ENCODE results near the gene CLEC4M. TPM values are rescaled to one million over a fixed set of nuclear protein-coding genes. Genes with fewer than 3 reads are reported as not detected.
"Not testable (repeated sequence)": the region's sequence is repeated elsewhere in the genome, so short reads cannot be mapped to it uniquely, and the experiment has no call there.

The CLEC4M gene
- total RNA-seq, 1 experiment from 2014 or later, result not detected

DNA sequence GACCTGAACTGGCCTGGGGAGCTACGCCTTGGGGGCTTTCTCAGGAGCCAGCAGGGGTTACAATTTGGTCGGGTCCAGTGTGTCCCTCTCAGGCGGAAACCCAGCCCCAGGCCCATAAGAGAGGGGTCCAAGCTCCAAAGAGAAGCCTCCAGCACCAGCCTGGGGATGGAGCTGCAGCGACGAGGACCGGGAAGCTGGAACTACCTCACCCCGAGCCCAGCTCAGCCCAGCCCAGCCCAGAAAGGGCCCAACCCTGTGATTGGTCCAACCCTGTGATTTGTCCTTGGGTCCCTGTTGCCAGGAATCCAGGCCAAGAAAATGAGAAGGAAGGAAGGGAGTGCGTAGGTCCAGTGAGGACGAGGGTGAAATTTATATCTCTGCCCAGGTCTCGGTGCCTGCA, 24.1 kb downstream of the CLEC4M start:
- H3K9me3 ChIP-seq, result peaks cover 10% of the 10 kb centered on the region; the same call in 1 of the 2 replicates

DNA sequence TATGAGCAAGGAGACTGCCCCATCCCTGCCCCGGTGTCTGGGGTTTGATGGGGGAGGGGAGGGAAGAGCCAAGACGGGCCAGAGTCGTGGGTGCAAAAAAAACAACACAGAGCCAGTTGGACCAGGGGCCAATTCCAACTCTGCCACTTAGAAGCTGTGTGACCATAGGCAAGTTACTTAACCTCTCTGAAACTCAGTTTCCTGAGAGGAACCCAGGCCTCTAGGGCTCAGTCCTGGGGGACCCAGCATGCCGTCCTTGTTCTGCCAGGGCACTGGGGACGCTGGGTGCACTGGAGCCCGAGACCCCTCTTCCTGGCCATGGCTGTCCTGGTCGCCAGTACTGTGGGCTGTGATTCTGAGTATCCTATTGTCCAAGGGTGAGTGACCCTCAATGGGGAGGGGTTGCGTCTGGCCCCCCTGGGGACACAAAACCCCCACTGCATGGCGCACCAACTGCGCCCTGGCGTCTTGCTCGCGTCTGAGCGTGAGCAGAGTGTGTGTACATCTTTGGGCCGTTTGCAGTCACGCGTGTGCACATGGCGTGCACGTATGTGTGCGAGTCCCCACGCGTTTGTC, 24.6 kb downstream of the CLEC4M start:
- no peaks in the 10 kb centered on the region for H3K36me3 ChIP-seq
- no peak overlapping the region for H3K4me3 ChIP-seq
- DNase-seq, result no peak
- H3K9me3 ChIP-seq, result peaks cover 10% of the 10 kb centered on the region; the same call in 1 of the 2 replicates
- H3K27me3 ChIP-seq, result peaks cover 80% of the 10 kb centered on the region

More for the DNA sequence above, 24.1 kb downstream of the CLEC4M start:
- H3K36me3 ChIP-seq, result no peaks in the 10 kb centered on the region
- DNase-seq, result peak; percentile 39
- H3K27me3 ChIP-seq, result peaks cover 81% of the 10 kb centered on the region
- no peak overlapping the region for H3K4me3 ChIP-seq

DNA sequence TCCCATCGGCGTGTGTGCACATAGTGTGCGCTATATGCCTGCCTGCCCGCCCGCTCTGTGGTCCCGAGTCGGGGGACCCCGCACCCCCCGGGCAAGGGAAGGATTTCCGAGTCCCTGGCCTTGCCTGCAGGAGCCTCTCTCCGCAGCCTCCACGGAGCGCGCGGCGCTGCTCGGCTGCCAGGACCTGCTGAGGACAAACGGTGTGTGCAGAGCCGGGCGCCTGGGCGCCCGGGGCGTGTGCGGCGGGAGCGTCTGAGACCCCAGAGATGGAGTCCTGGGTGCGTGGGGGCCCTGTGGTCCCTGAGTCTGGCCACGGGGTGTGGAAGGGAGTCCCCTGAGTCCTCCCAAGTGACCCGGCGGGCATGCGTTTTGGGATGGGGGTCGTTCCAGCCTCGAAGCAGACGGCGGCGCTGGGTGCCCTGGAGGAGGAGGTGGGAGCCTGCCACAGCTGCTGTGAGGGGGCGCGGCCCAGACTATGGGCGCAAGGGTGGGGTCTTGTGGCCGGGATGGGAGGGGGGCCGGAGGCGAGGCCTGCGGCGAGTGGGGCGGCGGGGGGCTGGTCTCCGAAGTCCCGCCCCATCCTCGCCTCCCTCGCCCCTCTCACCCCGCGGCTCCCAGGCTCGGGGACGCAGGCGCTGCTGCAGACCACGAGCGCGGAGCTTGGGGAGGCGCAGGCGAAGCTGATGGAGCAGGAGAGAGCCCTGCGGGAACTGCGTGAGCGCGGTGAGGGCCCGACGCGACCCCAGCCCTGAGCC, 25.3 kb downstream of the CLEC4M start:
- H3K4me3 ChIP-seq, result no peak overlapping the region
- H3K9me3 ChIP-seq, result peaks cover 10% of the 10 kb centered on the region; the same call in 1 of the 2 replicates
- DNase-seq, result no peak
- no peaks in the 10 kb centered on the region for H3K36me3 ChIP-seq
- peaks cover 76% of the 10 kb centered on the region for H3K27me3 ChIP-seq

DNA sequence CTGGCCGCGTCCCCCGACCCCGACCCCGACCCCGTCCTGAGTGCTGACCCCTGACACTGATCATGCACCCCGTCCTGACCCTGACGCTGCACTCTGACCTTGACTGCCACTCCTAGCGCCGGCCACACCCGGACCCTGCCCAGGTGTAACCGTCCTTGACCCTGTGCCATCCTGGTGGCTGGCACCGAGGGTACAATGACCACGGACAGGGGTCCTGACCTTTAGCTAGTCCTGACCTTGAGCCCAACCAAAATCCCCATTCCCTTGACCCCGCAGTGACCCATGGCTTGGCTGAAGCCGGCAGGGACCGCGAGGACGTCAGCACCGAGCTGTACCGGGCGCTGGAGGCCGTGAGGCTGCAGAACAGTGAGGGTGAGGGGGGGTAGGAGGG, 25.9 kb downstream of the CLEC4M start:
- no peaks in the 10 kb centered on the region for H3K36me3 ChIP-seq
- no peak for DNase-seq
- H3K27me3 ChIP-seq, result peaks cover 75% of the 10 kb centered on the region
- H3K9me3 ChIP-seq, result peaks cover 15% of the 10 kb centered on the region
- no peak overlapping the region for H3K4me3 ChIP-seq

DNA sequence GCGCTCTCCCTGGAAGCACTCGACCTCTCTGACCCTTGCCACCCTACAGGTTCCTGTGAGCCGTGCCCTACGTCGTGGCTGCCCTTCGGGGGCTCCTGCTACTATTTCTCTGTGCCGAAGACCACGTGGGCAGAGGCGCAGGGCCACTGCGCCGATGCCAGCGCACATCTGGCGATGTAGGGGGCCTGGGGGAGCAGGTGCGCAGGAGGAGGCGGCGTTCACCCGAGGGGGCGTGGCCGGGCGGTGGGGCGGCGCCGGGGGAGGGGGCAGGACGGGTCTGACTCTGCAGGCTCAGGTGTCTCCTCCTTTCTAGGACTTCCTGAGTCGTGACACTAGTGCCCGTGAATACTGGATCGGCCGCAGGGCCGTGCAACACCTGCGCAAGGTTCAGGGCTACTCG, 26.4 kb downstream of the CLEC4M start:
- H3K9me3 ChIP-seq, result peaks cover 18% of the 10 kb centered on the region
- no peak for DNase-seq

DNA sequence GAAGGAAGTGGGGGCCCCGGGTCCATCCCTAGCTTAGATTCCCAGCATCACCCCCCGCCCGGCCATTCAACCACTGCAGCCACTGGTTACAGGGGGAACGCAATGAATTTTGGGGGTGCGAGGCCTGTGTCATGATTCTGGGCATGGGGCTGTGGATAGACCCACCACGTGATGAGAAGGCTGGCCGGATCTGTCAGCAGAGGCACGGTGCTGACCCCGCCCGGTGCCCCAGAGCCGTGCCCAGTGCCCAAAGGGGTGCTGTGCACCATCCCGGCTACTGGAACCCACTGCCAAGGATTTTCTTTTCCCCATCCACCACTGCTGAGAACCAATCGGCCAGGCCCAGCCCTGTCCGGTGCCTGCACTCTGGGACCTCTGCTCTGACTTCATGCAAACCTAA, 27.4 kb downstream of the CLEC4M start:
- H3K36me3 ChIP-seq, result no peaks in the 10 kb centered on the region
- DNase-seq, result no peak
- H3K4me3 ChIP-seq, result no peak overlapping the region
- peaks cover 10% of the 10 kb centered on the region for H3K9me3 ChIP-seq
- H3K27me3 ChIP-seq, result peaks cover 68% of the 10 kb centered on the region

More for the DNA sequence above, 26.4 kb downstream of the CLEC4M start:
- no peak overlapping the region for H3K4me3 ChIP-seq
- H3K27me3 ChIP-seq, result peaks cover 75% of the 10 kb centered on the region
- no peaks in the 10 kb centered on the region for H3K36me3 ChIP-seq

DNA sequence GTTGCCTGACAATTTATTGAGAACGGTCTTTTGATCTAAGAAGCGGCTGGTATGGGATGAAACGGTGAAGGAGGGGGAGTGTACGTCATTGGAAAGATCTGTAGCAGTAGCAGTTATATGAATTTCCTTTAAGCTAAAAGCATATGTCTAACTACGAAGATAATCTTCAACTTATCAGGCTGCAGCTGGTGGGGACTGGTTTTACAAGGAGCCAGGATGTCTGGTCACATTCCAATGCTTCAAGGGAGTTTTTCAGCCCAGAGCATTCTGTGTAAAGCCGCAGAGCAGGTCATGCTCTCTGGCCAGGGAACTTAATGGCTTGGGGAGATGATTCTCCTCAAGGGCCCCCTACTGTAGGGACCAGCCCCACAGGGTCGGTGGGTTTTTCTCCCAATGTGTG, 29.2 kb downstream of the CLEC4M start:
- no peak for DNase-seq
- H3K9me3 ChIP-seq, result peaks cover 10% of the 10 kb centered on the region; the same call in 1 of the 2 replicates
- no peaks in the 10 kb centered on the region for H3K36me3 ChIP-seq
- peaks cover 60% of the 10 kb centered on the region for H3K27me3 ChIP-seq
- H3K4me3 ChIP-seq, result no peak overlapping the region

DNA sequence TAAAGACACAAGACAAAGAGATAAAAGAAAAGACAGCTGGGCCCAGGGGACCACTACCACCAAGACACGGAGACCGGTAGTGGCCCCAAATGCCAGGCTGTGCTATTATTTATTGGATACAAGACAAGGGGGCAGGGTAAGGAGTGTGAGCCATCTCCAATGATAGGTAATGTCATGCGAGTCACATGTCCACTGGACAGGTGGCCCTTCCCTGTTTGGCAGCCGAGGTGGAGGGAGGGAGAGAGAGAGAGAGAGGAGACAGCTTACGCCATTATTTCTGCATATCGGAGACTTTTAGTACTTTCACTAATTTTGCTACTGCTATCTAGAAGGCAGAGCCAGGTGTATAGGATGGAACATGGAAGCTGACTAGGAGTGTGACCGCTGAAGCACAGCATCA, 29.7 kb downstream of the CLEC4M start:
- not testable (repeated sequence) for H3K36me3 ChIP-seq, H3K9me3 ChIP-seq, DNase-seq, H3K4me3 ChIP-seq
- H3K27me3 ChIP-seq, result peaks cover 60% of the 10 kb centered on the region

DNA sequence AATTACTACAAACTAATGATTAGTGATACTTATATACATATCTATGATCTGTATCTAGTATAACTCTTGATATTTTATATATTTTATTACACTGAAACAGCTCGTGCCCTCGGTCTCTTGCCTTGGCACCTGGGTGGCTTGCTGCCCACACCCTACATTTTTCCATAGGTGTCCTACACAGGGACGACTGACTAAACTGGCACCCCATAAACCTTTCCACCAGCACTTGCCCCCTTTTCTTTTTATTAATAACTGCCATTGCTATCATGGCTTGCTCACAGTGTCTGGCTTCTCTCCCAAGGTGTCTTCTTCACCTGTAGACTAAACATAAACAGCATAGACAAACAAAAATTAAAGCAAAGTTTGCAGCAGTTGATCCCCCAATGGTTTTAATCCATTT, 30.4 kb downstream of the CLEC4M start:
- peaks cover 60% of the 10 kb centered on the region for H3K27me3 ChIP-seq
- H3K9me3 ChIP-seq, result peaks cover 12% of the 10 kb centered on the region; the same call in 1 of the 2 replicates
- no peaks in the 10 kb centered on the region for H3K36me3 ChIP-seq
- H3K4me3 ChIP-seq, result no peak overlapping the region
- DNase-seq, result no peak

DNA sequence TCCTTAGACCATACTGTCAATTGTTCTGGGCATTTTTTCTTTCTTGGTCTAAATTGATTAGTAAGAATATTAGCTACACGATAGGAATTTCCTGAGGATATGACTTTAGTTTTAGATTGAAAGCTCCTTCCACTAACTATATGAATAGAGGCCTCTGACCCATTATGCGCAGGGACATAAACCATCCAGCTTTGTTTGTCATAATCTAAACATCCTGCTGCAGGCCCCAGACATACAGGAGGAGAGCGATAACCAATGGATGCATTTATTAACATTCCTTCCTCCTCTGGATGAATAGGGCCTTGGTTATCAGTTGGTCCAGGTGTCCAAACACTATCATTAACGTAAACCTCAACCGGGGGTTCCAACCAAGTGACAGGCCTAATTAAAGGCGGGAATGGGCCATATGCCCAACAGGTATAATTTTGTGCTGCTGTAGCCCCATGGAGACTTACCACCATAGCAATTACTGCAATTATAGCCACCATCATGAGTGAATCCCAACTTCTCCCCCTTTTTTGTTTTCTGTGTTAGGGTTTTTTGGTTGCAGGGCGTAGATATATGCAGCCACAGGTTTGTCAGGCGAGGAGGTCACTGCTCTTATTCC, 32.6 kb downstream of the CLEC4M start:
- no peaks in the 10 kb centered on the region for H3K36me3 ChIP-seq
- H3K27me3 ChIP-seq, result peaks cover 61% of the 10 kb centered on the region
- H3K4me3 ChIP-seq, result no peak overlapping the region
- peaks cover 16% of the 10 kb centered on the region for H3K9me3 ChIP-seq
- no peak for DNase-seq

DNA sequence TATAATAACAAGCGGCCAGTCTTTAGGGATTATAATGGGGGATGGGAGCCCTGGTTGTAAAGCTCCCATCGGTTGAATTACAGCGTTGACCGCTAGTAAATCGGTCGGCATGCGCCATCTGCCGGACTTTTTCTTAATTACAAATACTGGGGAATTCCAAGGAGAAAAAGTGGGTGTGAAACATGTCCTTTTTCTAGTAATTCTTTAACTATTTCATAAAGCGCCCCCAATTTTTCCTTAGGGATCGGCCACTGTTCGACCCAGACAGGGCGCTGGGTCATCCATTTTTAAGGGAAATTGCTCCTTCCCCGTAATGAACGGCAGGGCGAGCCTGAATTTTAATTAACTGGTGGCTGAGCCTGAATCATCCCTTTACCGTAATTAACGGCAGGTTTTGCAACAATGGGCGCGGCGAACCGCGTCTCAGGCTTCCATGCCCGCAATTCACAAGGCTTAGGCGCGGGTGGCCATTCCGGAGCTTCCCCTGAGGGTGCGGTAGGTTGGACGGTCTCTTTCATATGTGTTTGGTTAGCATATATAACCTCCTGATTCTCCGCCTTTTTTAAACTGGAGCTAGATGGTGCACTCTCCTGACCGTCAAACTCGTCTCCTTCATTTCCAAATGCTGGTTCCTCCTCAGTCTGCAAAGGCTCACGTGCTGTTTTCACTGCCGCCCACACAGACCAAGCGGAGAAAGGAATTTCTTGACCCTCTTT, 36.8 kb downstream of the CLEC4M start:
- no peaks in the 10 kb centered on the region for H3K36me3 ChIP-seq
- H3K4me3 ChIP-seq, result no peak overlapping the region
- DNase-seq, result peak; percentile 60
- peaks cover 42% of the 10 kb centered on the region for H3K27me3 ChIP-seq
- H3K9me3 ChIP-seq, result peaks cover 25% of the 10 kb centered on the region

DNA sequence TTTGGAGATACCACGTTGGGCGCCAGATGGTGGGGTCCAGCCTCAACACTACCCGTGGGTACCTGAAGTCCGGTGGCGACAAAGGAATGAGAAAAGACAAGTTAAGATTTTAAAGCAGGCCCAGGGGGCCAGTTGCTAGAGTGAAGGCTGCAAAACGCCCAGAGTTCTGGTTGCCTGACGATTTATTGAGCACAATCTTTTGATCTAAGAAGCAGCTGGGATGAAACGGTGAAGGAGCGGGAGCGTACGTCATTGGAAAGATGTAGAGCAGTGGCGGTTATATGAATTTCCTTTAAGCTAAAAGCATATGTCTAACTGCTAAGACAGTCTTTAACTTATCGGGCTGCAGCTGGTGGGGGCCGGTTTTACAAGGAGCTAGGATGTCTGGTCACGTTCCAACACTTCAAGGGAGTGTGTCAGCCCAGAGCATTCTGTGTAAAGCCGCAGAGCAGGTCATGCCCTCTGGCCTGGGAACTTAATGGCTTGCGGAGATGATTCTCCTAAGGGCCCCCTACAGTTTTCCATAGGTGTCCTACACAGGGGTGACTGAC, 38.1 kb downstream of the CLEC4M start:
- H3K27me3 ChIP-seq, result peaks cover 51% of the 10 kb centered on the region
- H3K9me3 ChIP-seq, result peaks cover 26% of the 10 kb centered on the region
- H3K36me3 ChIP-seq, result no peaks in the 10 kb centered on the region
- no peak for DNase-seq
- H3K4me3 ChIP-seq, result no peak overlapping the region

DNA sequence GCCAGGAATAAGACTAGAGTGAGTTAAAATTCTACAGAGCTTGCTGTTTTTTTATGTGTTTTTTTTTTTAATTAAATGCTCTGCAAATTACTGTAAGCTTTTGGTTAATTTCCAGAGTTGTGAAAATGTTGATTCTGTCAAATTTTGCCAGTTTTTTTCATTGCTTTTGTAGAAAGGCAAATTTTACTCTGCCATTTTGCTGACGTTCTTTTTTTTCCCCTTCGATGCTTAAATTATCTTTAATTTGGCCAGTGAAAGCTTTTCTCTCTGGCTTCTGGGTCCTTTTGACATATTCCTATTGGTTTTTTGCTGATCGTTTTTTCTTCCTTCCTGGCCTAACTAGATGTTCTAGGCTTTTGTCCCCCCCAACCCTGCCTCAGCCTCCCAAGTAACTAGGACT, 43.2 kb downstream of the CLEC4M start:
- DNase-seq, result no peak
- Histone ChIP-seq H3K36me3 (no peaks in the 10 kb centered on the region), H3K27me3 (peaks cover 31% of the 10 kb centered on the region), H3K9me3 (peaks cover 16% of the 10 kb centered on the region), H3K4me3 (no peak overlapping the region)

DNA sequence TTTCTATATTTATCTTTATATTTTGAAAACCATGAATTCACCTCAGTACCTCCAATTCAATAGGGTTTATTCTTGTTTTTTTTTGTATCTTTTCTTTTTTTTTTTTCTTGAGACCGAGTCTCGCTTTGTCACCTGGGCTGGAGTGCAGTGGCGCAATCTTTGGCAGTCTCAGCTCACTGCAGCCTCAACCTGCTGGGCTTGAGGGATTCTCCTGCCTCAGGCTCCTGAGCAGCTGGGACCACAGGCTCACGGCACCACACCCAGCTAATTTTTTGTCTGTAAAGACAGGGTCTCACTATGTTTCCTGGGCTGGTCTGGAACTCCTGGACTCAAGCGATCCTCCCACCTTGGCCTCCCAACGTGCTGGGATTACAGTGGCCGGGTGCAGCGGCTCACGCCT, 43.8 kb downstream of the CLEC4M start:
- Histone ChIP-seq H3K9me3 (peaks cover 15% of the 10 kb centered on the region), H3K4me3 (no peak overlapping the region), H3K36me3 (no peaks in the 10 kb centered on the region), H3K27me3 (peaks cover 30% of the 10 kb centered on the region)
- DNase-seq, result no peak

DNA sequence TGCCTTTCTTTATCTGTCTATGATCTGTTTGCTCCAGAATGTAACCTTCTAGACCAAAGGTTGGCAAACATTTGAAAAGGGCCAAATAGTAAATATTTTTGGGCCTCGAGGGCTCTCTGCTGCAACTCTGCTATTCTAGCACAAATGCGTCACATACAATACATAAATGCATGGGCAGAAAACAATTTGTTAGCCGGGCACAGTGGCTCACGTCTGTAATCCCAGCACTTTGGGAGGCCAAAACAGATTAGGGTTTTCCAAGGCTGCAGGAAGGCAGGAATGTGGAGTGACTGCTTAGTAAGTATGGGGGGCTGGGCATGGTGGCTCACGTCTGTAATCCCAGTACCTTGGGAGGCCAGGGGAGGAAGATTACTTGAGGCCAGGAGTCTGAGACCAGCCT, 45.1 kb downstream of the CLEC4M start:
- H3K36me3 ChIP-seq, result no peaks in the 10 kb centered on the region

DNA sequence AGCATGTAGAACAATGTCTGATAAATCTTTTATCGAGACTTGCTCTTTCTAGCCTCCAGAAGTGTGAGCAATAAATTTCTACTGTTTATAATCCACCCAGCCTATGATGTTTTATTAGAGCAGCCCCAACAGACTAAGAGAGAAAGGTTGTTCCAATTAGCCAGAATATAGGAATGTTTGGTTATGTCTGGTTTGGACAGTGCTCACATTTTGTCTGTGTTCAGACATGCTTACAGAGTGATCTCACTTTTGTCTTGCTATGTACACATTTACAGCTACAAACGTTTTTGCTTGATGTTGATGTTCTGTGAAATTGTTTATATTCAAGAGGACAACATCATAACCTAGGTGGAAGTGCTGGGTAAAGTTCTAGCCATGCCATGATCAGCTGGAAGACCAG, 48.9 kb downstream of the CLEC4M start:
- Histone ChIP-seq H3K36me3 (no peaks in the 10 kb centered on the region), H3K9me3 (peaks cover 23% of the 10 kb centered on the region), H3K4me3 (no peak overlapping the region), H3K27me3 (peaks cover 35% of the 10 kb centered on the region)
- no peak for DNase-seq

More for the DNA sequence above, 45.1 kb downstream of the CLEC4M start:
- Histone ChIP-seq H3K9me3 (peaks cover 18% of the 10 kb centered on the region), H3K4me3 (no peak overlapping the region), H3K27me3 (peaks cover 29% of the 10 kb centered on the region)
- no peak for DNase-seq

DNA sequence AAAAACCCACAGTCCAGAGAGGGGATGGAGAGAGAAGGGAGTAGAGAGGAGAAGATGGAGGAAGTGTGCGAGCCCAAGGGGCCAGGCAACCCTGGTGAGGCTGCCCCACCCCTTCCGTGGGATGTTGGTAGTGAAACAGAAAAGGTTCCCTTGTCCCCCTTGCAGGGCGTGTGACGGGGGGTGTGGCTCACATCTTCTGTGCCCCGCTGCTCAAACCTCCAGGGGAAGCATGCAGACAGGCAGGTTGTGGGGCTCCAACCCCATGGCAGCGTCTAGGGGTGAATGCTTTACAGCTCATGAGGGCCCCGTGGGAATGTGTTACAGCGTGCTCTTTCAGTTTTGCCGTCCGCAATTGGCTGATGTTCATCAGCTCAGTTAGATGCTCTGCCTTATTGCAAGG, 52.3 kb downstream of the CLEC4M start:
- no peaks in the 10 kb centered on the region for H3K36me3 ChIP-seq
- peaks cover 47% of the 10 kb centered on the region for H3K9me3 ChIP-seq
- no peak overlapping the region for H3K4me3 ChIP-seq
- peaks cover 40% of the 10 kb centered on the region for H3K27me3 ChIP-seq
- DNase-seq, result no peak

Measured in MG63 (cell line).